Measurements from ENCODE around the gene HSPA6.
"Not testable (repeated sequence)": the region's sequence is repeated elsewhere in the genome, so short reads cannot be mapped to it uniquely, and the experiment has no call there.

The HSPA6 gene

GRCh38 chr1:161548749-161549406 is 24.5 kb downstream of the HSPA6 start:
- H3K9me3 ChIP-seq (ENCODE audit: low read depth, low read length); H3K4me3 ChIP-seq; H3K9ac ChIP-seq (ENCODE audit: insufficient read length); H3K36me3 ChIP-seq (ENCODE audit: insufficient read depth, low read length); DNase-seq (ENCODE audit: low read depth, low spot score); H3K27ac ChIP-seq: not testable (repeated sequence)

- no peak for TF ChIP-seq EZH2 (IDR thresholded peaks at IDR 0.05)
- TF ChIP-seq POLR2AphosphoS5 (IDR thresholded peaks at IDR 0.05; ENCODE audit: borderline replicate concordance, low read depth, low read length) = no peak
- TF ChIP-seq FOXP2 (optimal IDR thresholded peaks at IDR 0.05; ENCODE audit: control extremely low read depth, extremely low read length, insufficient read depth) = no peak
- no peak for DNase-seq (ENCODE audit: low read depth, low spot score)
- Histone ChIP-seq H3K9me3 (ENCODE audit: low read depth, low read length) (no peaks in the 10 kb centered on the region), H3K9ac (ENCODE audit: insufficient read length) (no peak within 1 kb of the TSS), H3K36me3 (ENCODE audit: insufficient read depth, low read length) (no peaks in the 10 kb centered on the region), H3K27ac (no peak within 1 kb of the TSS), H3K4me3 (no peak within 1 kb of the TSS)
These were observed 25.3 kb downstream of the HSPA6 start, which contains the start of gene FCGR3A for GRCh38 chr1:161549652-161550051. FCGR3A (minus strand) TSS chr1:161549818; CDS start chr1:161549736, 82 bp downstream.

- not testable (repeated sequence) for H3K4me3 ChIP-seq; DNase-seq (ENCODE audit: low read depth, low spot score); H3K9ac ChIP-seq (ENCODE audit: insufficient read length); H3K27ac ChIP-seq; H3K9me3 ChIP-seq (ENCODE audit: low read depth, low read length); H3K36me3 ChIP-seq (ENCODE audit: insufficient read depth, low read length)
These were observed 26.6 kb downstream of the HSPA6 start for GRCh38 chr1:161550942-161551341.

- H3K36me3 ChIP-seq (ENCODE audit: insufficient read depth, low read length); H3K27ac ChIP-seq; H3K4me3 ChIP-seq; H3K9ac ChIP-seq (ENCODE audit: insufficient read length); DNase-seq (ENCODE audit: low read depth, low spot score); H3K9me3 ChIP-seq (ENCODE audit: low read depth, low read length): not testable (repeated sequence)
These were observed 29.3 kb downstream of the HSPA6 start for GRCh38 chr1:161553631-161554030.

GRCh38 chr1:161554340-161554739 is 30.0 kb downstream of the HSPA6 start:
- not testable (repeated sequence) for H3K27ac ChIP-seq; H3K9ac ChIP-seq (ENCODE audit: insufficient read length); H3K36me3 ChIP-seq (ENCODE audit: insufficient read depth, low read length); DNase-seq (ENCODE audit: low read depth, low spot score); H3K4me3 ChIP-seq; H3K9me3 ChIP-seq (ENCODE audit: low read depth, low read length)

GRCh38 chr1:161554815-161555417 is 30.6 kb downstream of the HSPA6 start:
- H3K4me3 ChIP-seq; H3K36me3 ChIP-seq (ENCODE audit: insufficient read depth, low read length); H3K27ac ChIP-seq; DNase-seq (ENCODE audit: low read depth, low spot score); H3K9me3 ChIP-seq (ENCODE audit: low read depth, low read length); H3K9ac ChIP-seq (ENCODE audit: insufficient read length): not testable (repeated sequence)

- not testable (repeated sequence) for H3K9ac ChIP-seq (ENCODE audit: insufficient read length); DNase-seq (ENCODE audit: low read depth, low spot score); H3K36me3 ChIP-seq (ENCODE audit: insufficient read depth, low read length); H3K9me3 ChIP-seq (ENCODE audit: low read depth, low read length); H3K4me3 ChIP-seq; H3K27ac ChIP-seq
These were observed 31.8 kb downstream of the HSPA6 start for GRCh38 chr1:161556143-161556542.

GRCh38 chr1:161556990-161557389 is 32.6 kb downstream of the HSPA6 start:
- not testable (repeated sequence) for DNase-seq (ENCODE audit: low read depth, low spot score); H3K36me3 ChIP-seq (ENCODE audit: insufficient read depth, low read length); H3K9ac ChIP-seq (ENCODE audit: insufficient read length); H3K9me3 ChIP-seq (ENCODE audit: low read depth, low read length); H3K27ac ChIP-seq; H3K4me3 ChIP-seq

GRCh38 chr1:161557506-161558450 is 33.4 kb downstream of the HSPA6 start:
- H3K4me3 ChIP-seq; H3K9me3 ChIP-seq (ENCODE audit: low read depth, low read length); H3K36me3 ChIP-seq (ENCODE audit: insufficient read depth, low read length); H3K27ac ChIP-seq; H3K9ac ChIP-seq (ENCODE audit: insufficient read length); DNase-seq (ENCODE audit: low read depth, low spot score): not testable (repeated sequence)

- not testable (repeated sequence) for H3K4me3 ChIP-seq; H3K9me3 ChIP-seq (ENCODE audit: low read depth, low read length); H3K9ac ChIP-seq (ENCODE audit: insufficient read length); H3K27ac ChIP-seq; DNase-seq (ENCODE audit: low read depth, low spot score); H3K36me3 ChIP-seq (ENCODE audit: insufficient read depth, low read length)
These were observed 36.8 kb downstream of the HSPA6 start for GRCh38 chr1:161560960-161561715.

- DNase-seq (ENCODE audit: low read depth, low spot score); H3K27ac ChIP-seq; H3K9ac ChIP-seq (ENCODE audit: insufficient read length); H3K36me3 ChIP-seq (ENCODE audit: insufficient read depth, low read length); H3K9me3 ChIP-seq (ENCODE audit: low read depth, low read length); H3K4me3 ChIP-seq: not testable (repeated sequence)
These were observed 38.1 kb downstream of the HSPA6 start for GRCh38 chr1:161562441-161562840.

GRCh38 chr1:161563522-161563921 is 39.2 kb downstream of the HSPA6 start:
- H3K27ac ChIP-seq; H3K9ac ChIP-seq (ENCODE audit: insufficient read length); H3K9me3 ChIP-seq (ENCODE audit: low read depth, low read length); H3K36me3 ChIP-seq (ENCODE audit: insufficient read depth, low read length); DNase-seq (ENCODE audit: low read depth, low spot score); H3K4me3 ChIP-seq: not testable (repeated sequence)

- not testable (repeated sequence) for DNase-seq (ENCODE audit: low read depth, low spot score); H3K36me3 ChIP-seq (ENCODE audit: insufficient read depth, low read length); H3K4me3 ChIP-seq; H3K27ac ChIP-seq; H3K9ac ChIP-seq (ENCODE audit: insufficient read length); H3K9me3 ChIP-seq (ENCODE audit: low read depth, low read length)
These were observed 42.2 kb downstream of the HSPA6 start for GRCh38 chr1:161566602-161566960.
